B cell (primary cell): Measurements from ENCODE around the gene MRM1.

Source experiments
- EZH2 ChIP-seq: IDR thresholded peaks from 2 replicates; pipeline ENCODE4 v1.6.1; 2012; ENCODE audit warnings: borderline replicate concordance, low read depth, mild to moderate bottlenecking, moderate library complexity, low read length; ENCODE audit not compliant: insufficient read depth, poor library complexity, severe bottlenecking
- TF ChIP-seq, protein P1 (sequence below): fragments of 200-600 bp; IDR thresholded peaks from one replicate; pipeline ENCODE4 v1.8.0; 2022; ENCODE audit warnings: antibody characterized with exemption, mild to moderate bottlenecking

DNA sequence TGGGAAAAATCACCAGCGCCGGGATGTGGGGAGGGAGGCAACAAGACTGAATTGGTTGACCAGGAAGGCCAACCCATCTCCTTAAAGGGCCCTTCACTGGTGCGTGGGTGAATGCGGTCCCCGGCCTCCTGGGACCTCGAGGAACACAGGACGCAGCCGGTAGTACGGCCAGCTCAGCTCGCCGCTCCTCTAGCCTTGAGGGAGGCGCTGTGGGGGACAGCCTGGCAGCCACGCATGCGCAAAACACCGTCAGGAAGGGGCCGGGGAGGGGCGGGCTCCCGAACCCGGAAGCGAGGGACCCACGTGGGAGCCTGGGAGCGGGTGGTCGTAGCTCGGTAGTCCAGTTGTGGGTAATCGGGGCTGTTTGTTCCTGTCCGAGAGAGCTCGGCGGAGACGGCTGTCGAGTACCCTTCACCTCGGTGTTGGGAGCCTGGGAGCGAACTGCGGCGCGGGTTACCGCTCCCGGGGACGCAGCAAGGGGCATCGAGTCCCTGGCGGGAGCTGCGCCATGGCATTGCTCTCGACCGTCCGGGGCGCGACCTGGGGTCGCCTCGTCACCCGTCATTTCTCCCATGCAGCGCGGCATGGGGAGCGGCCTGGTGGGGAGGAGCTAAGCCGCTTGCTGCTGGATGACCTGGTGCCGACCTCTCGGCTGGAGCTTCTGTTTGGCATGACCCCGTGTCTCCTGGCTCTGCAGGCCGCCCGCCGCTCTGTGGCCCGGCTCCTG, at the start of gene MRM1:
- TF ChIP-seq, protein P1, sequence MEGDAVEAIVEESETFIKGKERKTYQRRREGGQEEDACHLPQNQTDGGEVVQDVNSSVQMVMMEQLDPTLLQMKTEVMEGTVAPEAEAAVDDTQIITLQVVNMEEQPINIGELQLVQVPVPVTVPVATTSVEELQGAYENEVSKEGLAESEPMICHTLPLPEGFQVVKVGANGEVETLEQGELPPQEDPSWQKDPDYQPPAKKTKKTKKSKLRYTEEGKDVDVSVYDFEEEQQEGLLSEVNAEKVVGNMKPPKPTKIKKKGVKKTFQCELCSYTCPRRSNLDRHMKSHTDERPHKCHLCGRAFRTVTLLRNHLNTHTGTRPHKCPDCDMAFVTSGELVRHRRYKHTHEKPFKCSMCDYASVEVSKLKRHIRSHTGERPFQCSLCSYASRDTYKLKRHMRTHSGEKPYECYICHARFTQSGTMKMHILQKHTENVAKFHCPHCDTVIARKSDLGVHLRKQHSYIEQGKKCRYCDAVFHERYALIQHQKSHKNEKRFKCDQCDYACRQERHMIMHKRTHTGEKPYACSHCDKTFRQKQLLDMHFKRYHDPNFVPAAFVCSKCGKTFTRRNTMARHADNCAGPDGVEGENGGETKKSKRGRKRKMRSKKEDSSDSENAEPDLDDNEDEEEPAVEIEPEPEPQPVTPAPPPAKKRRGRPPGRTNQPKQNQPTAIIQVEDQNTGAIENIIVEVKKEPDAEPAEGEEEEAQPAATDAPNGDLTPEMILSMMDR, result no peak
- TF ChIP-seq EZH2, result no peak
